ENCODE results near the gene KLHDC8A. TPM values are rescaled to one million over a fixed set of nuclear protein-coding genes. Genes with fewer than 3 reads are reported as not detected.
"Not testable (repeated sequence)": the region's sequence is repeated elsewhere in the genome, so short reads cannot be mapped to it uniquely, and the experiment has no call there.

KLHDC8A gene
- polyA plus RNA-seq, 3 donors, result 0.20 to 0.58 (median 0.34) TPM

- H3K27ac ChIP-seq (ENCODE audit: low read depth, low read length), result no peak overlapping the region
- WGBS, 3 donors, result 88 to 93% (median 93%) methylated on average over 2 of the region's 2 CpGs
These were observed 17.1 kb upstream of the KLHDC8A start for GRCh38 chr1:205373798-205374175.

- 45 to 51% (median 48%) methylated on average over 9 of the region's 9 CpGs for WGBS, 3 donors
- no peak overlapping the region for H3K27ac ChIP-seq (ENCODE audit: low read depth, low read length)
These were observed 16.5 kb upstream of the KLHDC8A start for GRCh38 chr1:205373022-205373797.

- 53 to 59% (median 54%) methylated on average over 11 of the region's 11 CpGs for WGBS, 3 donors
- H3K27ac ChIP-seq (ENCODE audit: low read depth, low read length), result no peak overlapping the region
These were observed 15.3 kb upstream of the KLHDC8A start for GRCh38 chr1:205371871-205372660.

GRCh38 chr1:205370780-205371179, 14.1 kb upstream of the KLHDC8A start:
- no peak overlapping the region for H3K27ac ChIP-seq (ENCODE audit: low read depth, low read length)

GRCh38 chr1:205369701-205370123, 13.0 kb upstream of the KLHDC8A start:
- no peak overlapping the region for H3K27ac ChIP-seq (ENCODE audit: low read depth, low read length)
- 36 to 47% (median 45%) methylated on average over 3 of the region's 3 CpGs for WGBS, 3 donors

GRCh38 chr1:205368478-205368877, 11.8 kb upstream of the KLHDC8A start:
- 95 to 98% (median 98%) methylated on average over 6 of the region's 6 CpGs for WGBS, 3 donors
- no peak overlapping the region for H3K27ac ChIP-seq (ENCODE audit: low read depth, low read length)

- no peak overlapping the region for H3K27ac ChIP-seq (ENCODE audit: low read depth, low read length)
- WGBS, 3 donors, result 17 to 49% (median 41%) methylated on average over 8 of the region's 8 CpGs
These were observed 9.3 kb upstream of the KLHDC8A start for GRCh38 chr1:205365945-205366463.

- 80 to 89% (median 85%) methylated on average over 8 of the region's 8 CpGs for WGBS, 3 donors
- H3K27ac ChIP-seq (ENCODE audit: low read depth, low read length), result not testable (repeated sequence)
These were observed 8.4 kb upstream of the KLHDC8A start for GRCh38 chr1:205365086-205365485.

- 74 to 93% (median 80%) methylated on average over 4 of the region's 4 CpGs for WGBS, 3 donors
- no peak overlapping the region for H3K27ac ChIP-seq (ENCODE audit: low read depth, low read length)
These were observed 4.2 kb upstream of the KLHDC8A start for GRCh38 chr1:205360891-205361290.

- no peak overlapping the region for H3K27ac ChIP-seq (ENCODE audit: low read depth, low read length)
- WGBS, 3 donors, result 42 to 59% (median 52%) methylated on average over 11 of the region's 11 CpGs
These were observed 3.2 kb upstream of the KLHDC8A start for GRCh38 chr1:205359771-205360565.

GRCh38 chr1:205358579-205358978, 1.9 kb upstream of the KLHDC8A start:
- no peak overlapping the region for H3K27ac ChIP-seq (ENCODE audit: low read depth, low read length)

GRCh38 chr1:205357567-205357966, 845 bp upstream of the KLHDC8A start:
- no peak overlapping the region for H3K27ac ChIP-seq (ENCODE audit: low read depth, low read length)
- 83 to 90% (median 89%) methylated on average over 3 of the region's 3 CpGs for WGBS, 3 donors

GRCh38 chr1:205355075-205355453, 1.7 kb downstream of the KLHDC8A start:
- no peak overlapping the region for H3K27ac ChIP-seq (ENCODE audit: low read depth, low read length)
- 73 to 83% (median 77%) methylated on average over 3 of the region's 3 CpGs for WGBS, 3 donors

GRCh38 chr1:205354259-205355074, 2.3 kb downstream of the KLHDC8A start:
- H3K27ac ChIP-seq (ENCODE audit: low read depth, low read length), result no peak overlapping the region
- 25 to 42% (median 37%) methylated on average over 5 of the region's 5 CpGs for WGBS, 3 donors

- WGBS, 3 donors, result 51 to 94% (median 85%) methylated on average over 6 of the region's 6 CpGs
- H3K27ac ChIP-seq (ENCODE audit: low read depth, low read length), result no peak overlapping the region
These were observed 3.1 kb downstream of the KLHDC8A start for GRCh38 chr1:205353612-205354011.

GRCh38 chr1:205353191-205353590, 3.5 kb downstream of the KLHDC8A start:
- 90 to 95% (median 93%) methylated on average over 4 of the region's 4 CpGs for WGBS, 3 donors
- no peak overlapping the region for H3K27ac ChIP-seq (ENCODE audit: low read depth, low read length)

- H3K27ac ChIP-seq (ENCODE audit: low read depth, low read length), result no peak overlapping the region
- WGBS, 3 donors, result 75 to 89% (median 83%) methylated on average over 11 of the region's 11 CpGs
These were observed 4.6 kb downstream of the KLHDC8A start for GRCh38 chr1:205351984-205352713.
